KOPT-K1 (cell line): ENCODE results near the gene TRIM44.

Source experiments
- H3K27ac ChIP-seq: fragments of 200-600 bp; sonication (generic); 2 replicates; pipeline ENCODE4 v1.5.1; 2016; ENCODE audit warnings: antibody characterized with exemption, mild to moderate bottlenecking, low read depth, low read length; ENCODE audit not compliant: poor library complexity, severe bottlenecking
- H3K36me3 ChIP-seq: fragments of 200-600 bp; sonication (generic); 2 replicates; pipeline ENCODE4 v1.5.1; 2017; ENCODE audit warnings: antibody characterized with exemption, mild to moderate bottlenecking, low read length, moderate library complexity; ENCODE audit not compliant: insufficient read depth
- H3K9me3 ChIP-seq: fragments of 200-600 bp; sonication (generic); 2 replicates; pipeline ENCODE4 v1.5.1; 2017; ENCODE audit warnings: antibody characterized with exemption, low read length, mild to moderate bottlenecking; ENCODE audit not compliant: insufficient read depth, poor library complexity, severe bottlenecking

TRIM44 gene, protein sequence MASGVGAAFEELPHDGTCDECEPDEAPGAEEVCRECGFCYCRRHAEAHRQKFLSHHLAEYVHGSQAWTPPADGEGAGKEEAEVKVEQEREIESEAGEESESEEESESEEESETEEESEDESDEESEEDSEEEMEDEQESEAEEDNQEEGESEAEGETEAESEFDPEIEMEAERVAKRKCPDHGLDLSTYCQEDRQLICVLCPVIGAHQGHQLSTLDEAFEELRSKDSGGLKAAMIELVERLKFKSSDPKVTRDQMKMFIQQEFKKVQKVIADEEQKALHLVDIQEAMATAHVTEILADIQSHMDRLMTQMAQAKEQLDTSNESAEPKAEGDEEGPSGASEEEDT

DNA sequence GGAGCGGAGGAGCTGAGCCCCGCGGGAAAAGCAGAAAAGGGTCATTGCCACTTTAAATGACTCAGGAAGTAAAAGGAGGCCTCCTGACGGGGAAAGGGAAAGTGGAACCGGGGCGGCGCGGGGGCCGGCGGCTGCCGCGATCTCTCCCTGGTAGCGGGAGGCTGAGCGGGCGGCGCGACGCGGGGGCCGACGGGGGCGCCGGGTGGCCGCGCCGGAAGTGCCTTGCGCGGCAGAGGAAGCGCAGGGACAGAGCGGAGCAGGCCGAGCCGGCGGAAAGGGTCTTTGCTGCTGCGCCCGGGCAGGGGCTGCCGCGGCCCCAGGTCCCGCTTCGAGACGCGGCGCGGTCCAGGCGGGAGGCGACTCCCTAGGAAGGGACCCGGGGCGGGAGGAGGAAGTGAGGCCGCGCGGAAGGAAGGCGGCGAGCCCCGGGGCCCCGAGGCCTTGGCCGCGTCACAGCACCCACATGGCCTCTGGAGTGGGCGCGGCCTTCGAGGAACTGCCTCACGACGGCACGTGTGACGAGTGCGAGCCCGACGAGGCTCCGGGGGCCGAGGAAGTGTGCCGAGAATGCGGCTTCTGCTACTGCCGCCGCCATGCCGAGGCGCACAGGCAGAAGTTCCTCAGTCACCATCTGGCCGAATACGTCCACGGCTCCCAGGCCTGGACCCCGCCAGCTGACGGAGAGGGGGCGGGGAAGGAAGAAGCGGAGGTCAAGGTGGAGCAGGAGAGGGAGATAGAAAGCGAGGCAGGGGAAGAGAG is at the start of gene TRIM44:
TRIM44 (plus strand) TSS at position 127 of the 759 bp plus-strand sequence; CDS start at position 464, 337 bp downstream.
- Histone ChIP-seq H3K36me3 (no peaks in the 10 kb centered on the region), H3K27ac (no peak within 1 kb of the TSS), H3K9me3 (no peaks in the 10 kb centered on the region)

DNA sequence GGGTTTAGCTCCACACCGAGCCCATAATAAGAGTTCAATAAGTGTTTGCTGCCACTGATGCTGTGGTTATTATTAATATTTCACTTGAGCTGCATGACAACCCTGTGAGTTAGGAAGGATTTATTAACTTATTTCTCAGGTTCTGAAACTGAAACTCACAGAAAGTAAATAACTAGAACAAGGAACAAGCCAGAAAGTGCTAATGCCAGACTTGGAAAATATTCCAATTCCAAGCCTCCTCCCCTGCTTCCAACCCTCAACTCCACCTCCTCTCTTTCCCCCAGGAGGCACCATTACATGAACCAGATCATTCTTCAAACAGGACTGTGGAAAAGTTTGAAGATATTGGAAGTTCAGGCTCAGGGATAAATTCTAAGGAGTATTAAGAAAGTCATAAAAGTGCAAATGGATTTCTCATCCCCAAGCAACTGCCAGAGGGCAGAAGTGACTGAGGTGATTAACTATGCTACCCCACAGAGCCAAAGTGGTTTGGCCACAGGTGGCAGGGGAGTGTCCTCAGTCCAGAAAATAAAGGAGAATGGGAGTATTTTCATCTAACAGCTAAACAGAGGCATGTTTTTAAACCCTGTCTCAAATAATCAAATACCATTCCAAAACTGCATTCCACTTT is 47.5 kb upstream of the TRIM44 start:
- Histone ChIP-seq H3K27ac (no peak overlapping the region), H3K36me3 (no peaks in the 10 kb centered on the region), H3K9me3 (no peaks in the 10 kb centered on the region)

DNA sequence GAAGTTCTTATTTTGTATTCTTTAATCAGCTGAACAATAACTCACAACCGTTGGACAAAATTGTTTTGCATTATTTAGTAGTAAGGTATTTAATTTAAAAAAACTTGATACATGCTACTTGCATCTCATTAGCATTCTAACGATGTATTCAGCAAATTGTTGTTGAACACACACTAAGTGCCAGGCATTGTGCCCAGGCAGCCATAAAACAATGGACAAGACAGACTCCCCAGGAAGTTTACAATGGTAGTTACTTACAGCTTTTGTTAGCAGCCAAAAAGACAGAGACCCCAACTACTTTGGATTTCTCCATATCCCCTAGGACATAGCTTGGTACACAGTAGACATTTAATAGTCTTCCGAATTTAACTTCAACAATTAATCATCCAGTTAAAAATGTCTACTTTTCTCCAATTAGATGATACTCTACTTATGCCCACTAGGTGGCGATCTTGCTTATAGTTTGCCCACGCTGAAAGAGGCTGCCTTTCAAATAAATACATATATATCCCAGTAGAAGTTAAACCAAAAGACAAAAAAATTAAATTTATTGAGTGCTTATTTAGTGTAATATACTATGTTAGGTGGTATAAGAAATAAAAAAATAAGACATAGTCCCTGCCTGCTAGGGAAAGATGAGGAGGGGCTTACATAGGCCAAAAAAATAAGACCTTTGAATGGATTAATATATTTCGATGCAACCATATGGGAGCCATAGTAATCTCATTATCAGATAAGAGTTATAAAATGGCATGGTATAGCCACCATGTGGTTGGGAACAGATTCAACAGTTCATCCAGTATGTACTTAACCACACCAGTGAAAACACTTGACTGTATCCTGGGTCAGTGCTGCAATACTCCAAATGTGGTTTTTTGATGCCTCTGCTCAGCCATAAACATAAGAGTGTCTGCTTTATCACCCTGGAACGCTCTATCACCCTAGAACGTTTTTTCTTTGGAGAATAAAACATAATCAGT is 46.4 kb upstream of the TRIM44 start:
- Histone ChIP-seq H3K27ac (no peak overlapping the region), H3K36me3 (no peaks in the 10 kb centered on the region), H3K9me3 (no peaks in the 10 kb centered on the region)

DNA sequence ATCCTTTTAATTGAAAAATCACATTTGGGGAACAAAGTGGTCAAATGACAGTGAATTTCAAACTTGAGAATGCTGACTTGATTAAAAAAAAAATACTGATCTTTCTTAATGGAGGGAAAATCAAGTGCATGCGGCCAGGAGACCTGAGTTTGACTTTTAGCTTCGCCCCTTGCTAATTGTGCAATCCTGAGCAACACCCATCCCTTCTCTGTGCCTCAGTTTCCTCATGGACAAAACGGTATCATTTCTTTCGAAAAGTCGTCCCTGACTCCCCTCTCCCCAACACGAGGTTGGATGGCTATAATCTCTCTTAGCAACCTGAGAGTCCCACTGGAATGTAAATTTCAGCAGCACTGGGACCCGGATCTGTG is 45.3 kb upstream of the TRIM44 start:
- H3K9me3 ChIP-seq = no peaks in the 10 kb centered on the region
- no peak overlapping the region for H3K27ac ChIP-seq
- H3K36me3 ChIP-seq = no peaks in the 10 kb centered on the region

DNA sequence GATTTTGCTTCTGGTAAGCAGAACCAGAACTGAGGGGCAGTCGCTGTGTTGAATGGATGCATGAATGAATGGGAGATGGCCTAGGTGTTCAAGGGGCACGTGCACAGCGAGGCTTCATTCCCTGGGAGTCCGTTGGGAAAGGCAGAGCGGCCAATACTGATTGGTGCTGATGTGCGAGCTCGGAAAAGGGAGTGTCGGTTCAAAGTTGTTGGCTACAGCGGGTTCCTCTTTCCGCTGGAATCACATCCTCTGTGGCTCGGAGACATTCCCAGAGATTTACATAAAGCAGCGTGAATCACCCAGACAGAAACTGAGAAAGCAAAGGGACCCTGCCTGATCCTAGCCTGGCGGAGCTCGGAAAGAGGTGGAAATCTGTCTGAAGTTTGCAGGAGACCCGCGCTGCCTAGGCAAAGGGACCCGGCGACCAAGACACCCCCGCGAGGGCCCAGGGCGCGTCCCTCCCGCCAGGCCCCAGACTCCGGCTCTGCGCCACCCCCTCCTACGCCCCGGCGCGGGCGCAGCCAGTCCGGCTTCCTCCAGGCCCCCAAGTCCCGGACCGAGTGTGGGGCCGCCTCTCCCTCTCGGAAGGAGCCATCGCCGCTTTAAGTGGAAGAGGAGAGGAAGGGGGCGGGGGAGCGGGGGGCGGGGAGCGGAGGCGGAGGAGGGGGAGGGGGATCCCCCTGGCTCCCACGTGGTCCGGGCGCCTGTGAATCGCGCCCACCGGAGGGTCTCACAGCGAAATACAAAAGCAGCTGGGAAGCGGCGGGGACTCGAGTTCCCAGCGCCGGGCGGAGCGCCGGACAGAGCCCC is 44.7 kb upstream of the TRIM44 start, which contains the start of gene FJX1:
FJX1 (plus strand) TSS at position 774 of the 810 bp plus-strand sequence. CDS start 177 bp downstream, outside the sequence.
- H3K36me3 ChIP-seq = no peaks in the 10 kb centered on the region
- H3K9me3 ChIP-seq = no peaks in the 10 kb centered on the region
- H3K27ac ChIP-seq = no peak within 1 kb of the TSS

DNA sequence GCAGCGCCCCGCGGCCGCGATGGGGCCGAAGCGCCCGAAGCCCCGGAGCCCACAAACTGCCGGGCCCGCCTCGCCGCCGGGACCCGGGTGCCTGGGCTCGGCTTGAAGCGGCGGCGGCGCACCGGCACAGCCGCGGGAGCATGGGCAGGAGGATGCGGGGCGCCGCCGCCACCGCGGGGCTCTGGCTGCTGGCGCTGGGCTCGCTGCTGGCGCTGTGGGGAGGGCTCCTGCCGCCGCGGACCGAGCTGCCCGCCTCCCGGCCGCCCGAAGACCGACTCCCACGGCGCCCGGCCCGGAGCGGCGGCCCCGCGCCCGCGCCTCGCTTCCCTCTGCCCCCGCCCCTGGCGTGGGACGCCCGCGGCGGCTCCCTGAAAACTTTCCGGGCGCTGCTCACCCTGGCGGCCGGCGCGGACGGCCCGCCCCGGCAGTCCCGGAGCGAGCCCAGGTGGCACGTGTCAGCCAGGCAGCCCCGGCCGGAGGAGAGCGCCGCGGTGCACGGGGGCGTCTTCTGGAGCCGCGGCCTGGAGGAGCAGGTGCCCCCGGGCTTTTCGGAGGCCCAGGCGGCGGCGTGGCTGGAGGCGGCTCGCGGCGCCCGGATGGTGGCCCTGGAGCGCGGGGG is 44.0 kb upstream of the TRIM44 start:
- H3K36me3 ChIP-seq = no peaks in the 10 kb centered on the region
- no peak overlapping the region for H3K27ac ChIP-seq
- H3K9me3 ChIP-seq = no peaks in the 10 kb centered on the region

DNA sequence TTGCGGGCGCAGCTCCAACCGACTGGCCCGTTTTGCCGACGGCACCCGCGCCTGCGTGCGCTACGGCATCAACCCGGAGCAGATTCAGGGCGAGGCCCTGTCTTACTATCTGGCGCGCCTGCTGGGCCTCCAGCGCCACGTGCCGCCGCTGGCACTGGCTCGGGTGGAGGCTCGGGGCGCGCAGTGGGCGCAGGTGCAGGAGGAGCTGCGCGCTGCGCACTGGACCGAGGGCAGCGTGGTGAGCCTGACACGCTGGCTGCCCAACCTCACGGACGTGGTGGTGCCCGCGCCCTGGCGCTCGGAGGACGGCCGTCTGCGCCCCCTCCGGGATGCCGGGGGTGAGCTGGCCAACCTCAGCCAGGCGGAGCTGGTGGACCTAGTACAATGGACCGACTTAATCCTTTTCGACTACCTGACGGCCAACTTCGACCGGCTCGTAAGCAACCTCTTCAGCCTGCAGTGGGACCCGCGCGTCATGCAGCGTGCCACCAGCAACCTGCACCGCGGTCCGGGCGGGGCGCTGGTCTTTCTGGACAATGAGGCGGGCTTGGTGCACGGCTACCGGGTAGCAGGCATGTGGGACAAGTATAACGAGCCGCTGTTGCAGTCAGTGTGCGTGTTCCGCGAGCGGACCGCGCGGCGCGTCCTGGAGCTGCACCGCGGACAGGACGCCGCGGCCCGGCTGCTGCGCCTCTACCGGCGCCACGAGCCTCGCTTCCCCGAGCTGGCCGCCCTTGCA is 43.3 kb upstream of the TRIM44 start:
- no peaks in the 10 kb centered on the region for H3K36me3 ChIP-seq
- H3K9me3 ChIP-seq = no peaks in the 10 kb centered on the region
- no peak overlapping the region for H3K27ac ChIP-seq

DNA sequence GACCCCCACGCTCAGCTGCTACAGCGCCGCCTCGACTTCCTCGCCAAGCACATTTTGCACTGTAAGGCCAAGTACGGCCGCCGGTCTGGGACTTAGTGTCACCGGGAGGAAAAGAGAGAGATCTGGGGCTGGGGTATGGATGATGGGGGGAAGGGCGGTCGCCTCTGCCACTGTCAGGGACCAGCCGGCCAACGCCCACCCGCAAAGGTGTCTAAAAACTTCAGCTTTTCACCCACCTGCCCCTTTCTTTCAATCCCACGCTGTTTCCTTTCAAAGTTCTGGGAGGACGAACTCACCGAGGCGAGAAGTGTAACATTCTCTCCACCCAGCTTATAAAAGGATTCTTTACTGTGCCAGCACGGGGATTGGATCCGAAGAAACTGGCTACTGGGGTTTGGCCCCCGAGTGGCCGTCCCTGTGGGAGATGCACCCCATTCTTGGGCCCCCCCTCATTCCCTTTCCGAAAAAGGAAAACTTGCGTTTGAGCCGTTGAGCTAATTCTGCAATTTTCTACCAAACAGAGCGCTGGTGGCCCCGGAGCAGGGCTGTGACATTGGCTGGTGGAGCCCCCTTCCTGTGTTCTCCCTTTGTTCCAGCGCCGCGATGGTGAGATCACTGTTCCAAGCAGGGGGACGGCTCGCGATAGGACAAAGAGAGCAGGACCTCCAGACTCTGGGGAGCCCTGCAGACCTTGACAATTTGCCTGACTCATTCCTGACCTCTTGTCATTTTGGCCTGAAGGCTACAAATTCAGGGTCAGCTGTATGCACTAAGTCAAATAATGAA is 42.5 kb upstream of the TRIM44 start:
- Histone ChIP-seq H3K36me3 (no peaks in the 10 kb centered on the region), H3K9me3 (no peaks in the 10 kb centered on the region), H3K27ac (no peak overlapping the region)

DNA sequence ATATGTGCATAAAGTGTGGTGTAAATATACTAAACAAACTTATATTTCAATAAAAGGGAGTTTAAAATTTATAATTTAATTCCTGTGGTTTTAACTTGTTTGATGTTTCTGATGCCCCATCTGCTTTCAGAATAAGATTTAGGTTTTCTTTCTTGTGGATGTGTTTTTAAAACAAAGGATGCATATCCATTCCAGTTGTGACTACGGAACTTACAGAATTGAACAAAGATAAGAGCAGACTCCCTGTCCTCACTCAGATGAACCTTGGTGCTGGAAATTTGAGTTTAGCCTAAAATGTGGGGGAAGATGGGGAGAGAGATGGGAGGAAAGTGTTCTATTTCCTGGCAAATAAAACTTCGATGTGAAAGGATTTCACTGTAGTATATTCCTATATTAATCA is 41.8 kb upstream of the TRIM44 start:
- no peaks in the 10 kb centered on the region for H3K36me3 ChIP-seq
- no peaks in the 10 kb centered on the region for H3K9me3 ChIP-seq
- H3K27ac ChIP-seq = no peak overlapping the region

DNA sequence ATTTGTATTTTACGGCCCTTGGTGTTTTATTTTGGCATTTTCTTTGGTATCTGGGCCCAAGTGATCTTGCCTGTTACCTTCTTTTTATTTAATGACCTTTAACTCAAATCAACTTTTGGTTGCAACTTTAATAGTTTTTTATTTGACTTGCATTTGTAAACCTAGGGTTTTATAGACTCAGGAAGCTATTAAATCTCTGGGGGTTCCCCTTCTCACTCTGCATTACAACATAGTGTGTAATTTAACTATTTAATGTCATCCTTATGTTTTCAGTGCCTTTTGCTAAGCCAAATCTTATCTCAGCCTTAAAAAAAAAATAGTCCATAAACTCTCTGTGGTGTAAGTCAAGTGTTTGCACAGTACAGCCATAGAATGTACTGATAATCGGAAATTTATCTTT is 41.0 kb upstream of the TRIM44 start:
- no peaks in the 10 kb centered on the region for H3K36me3 ChIP-seq
- H3K27ac ChIP-seq = no peak overlapping the region
- H3K9me3 ChIP-seq = no peaks in the 10 kb centered on the region

DNA sequence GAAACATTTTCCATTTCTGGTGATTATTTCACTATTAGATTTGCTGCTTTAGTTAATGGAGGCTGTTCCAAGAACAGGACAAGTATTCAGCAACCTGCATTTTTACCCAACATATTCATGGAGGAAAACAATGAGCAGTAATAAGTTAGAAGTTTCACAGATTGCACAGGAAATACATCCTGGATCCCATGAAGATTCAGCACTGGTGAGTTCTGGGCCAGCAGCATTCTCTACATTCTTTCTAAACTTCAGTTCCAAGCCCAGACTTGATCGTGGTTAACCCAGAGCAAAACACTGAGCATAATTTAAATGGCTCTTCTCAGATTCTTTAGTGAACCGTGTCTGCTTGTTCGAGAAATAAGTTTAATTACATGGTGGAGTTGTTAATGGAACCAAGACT is 40.5 kb upstream of the TRIM44 start:
- Histone ChIP-seq H3K9me3 (no peaks in the 10 kb centered on the region), H3K27ac (no peak overlapping the region), H3K36me3 (no peaks in the 10 kb centered on the region)

DNA sequence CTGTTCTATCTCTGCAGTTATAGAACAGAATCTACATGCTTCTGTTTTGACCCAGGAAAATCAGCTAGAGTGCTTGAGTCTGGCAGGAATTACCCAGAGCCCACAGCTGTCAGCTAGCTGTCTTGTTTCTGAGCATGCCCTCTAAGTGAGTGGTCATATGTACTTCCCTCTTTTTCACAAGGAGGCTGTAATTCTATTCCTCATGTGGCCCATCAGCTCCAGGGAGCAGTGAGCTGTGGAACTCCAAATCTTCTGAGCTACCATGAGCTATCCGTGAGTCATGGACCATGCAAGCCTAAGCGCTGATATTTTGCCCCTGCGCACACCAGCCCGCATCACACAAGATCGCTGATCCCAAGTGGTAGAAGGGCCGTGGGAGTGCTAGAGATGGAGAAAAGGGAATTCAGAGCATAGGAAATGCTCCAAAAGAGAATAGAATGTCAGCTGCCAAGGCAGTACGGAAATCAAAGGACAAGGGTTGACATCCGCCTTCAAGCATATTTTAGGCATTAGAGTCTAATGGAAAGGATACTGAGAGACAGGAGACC is 38.9 kb upstream of the TRIM44 start:
- Histone ChIP-seq H3K27ac (no peak overlapping the region), H3K9me3 (no peaks in the 10 kb centered on the region), H3K36me3 (no peaks in the 10 kb centered on the region)
